Upper lobe of right lung (tissue), 1 donor: ENCODE results near the gene TTC6. TPM values are rescaled to one million over a fixed set of nuclear protein-coding genes. Genes with fewer than 3 reads are reported as not detected.

Experiments
- ATAC-seq: fragments of 200-7000 bp; cut with Tn5 transposase; one replicate; pipeline ENCODE4 v1.9.1; 2020; ENCODE audit warnings: mild to moderate bottlenecking, moderate library complexity
- DNase-seq: peaks from one replicate; pipeline ENCODE4 v3.0.0-alpha.2; 2020
- H3K27ac ChIP-seq: fragments of 200-600 bp; one replicate; pipeline ENCODE4 v1.8.0; 2022
- H3K27me3 ChIP-seq: fragments of 200-600 bp; one replicate; pipeline ENCODE4 v1.8.0; 2022; ENCODE audit warnings: mild to moderate bottlenecking
- H3K36me3 ChIP-seq: fragments of 200-600 bp; one replicate; pipeline ENCODE4 v1.8.0; 2022
- H3K4me1 ChIP-seq: fragments of 200-600 bp; one replicate; pipeline ENCODE4 v1.8.0; 2022
- H3K4me3 ChIP-seq: fragments of 200-600 bp; one replicate; pipeline ENCODE4 v1.8.0; 2022; ENCODE audit warnings: mild to moderate bottlenecking
- H3K9me3 ChIP-seq: fragments of 200-600 bp; one replicate; pipeline ENCODE4 v1.8.0; 2022
- CTCF ChIP-seq: fragments of 200-600 bp; IDR thresholded peaks from one replicate; pipeline ENCODE4 v1.8.0; 2022; ENCODE audit warnings: antibody characterized with exemption
- intact Hi-C: fragments of 100-400 bp; cut with DNase I; formaldehyde crosslinking; loops from one replicate; pipeline ENCODE4 v1.11.0; 2022
- total RNA-seq: library from RNA; stranded (reverse); fragmentation: NEBNext Ultra II Directional; extraction: Animal tissue kit (Norgen Biotek cat#: 25700); gene quantifications from one replicate; pipeline ENCODE4 v1.2.1, GENCODE V29; 2021
- donor health status: DM: no; HTN: yes; CAD: no; lungs with severe emphysema.

Gene TTC6
- total RNA-seq, 1 donor from 2014 or later, result 7.9 TPM

GRCh38 chr14:37566811-37567371 is 28.5 kb upstream of the TTC6 start:
- H3K27ac ChIP-seq, result peak overlapping the region; percentile 18

GRCh38 chr14:37569729-37570128 is 25.7 kb upstream of the TTC6 start:
- Histone ChIP-seq H3K9me3 (no peaks in the 10 kb centered on the region), H3K36me3 (no peaks in the 10 kb centered on the region), H3K27me3 (no peaks in the 10 kb centered on the region), H3K4me1 (peaks cover 6% of the 10 kb centered on the region), H3K4me3 (no peak overlapping the region), H3K27ac (no peak overlapping the region)
- ATAC-seq (no peak), DNase-seq (no peak)
- intact Hi-C loops, result no loop called here
- TF ChIP-seq CTCF, result no peak

More at GRCh38 chr14:37566811-37567371, 28.5 kb upstream of the TTC6 start:
- TF ChIP-seq CTCF, result no peak
- peaks cover 6% of the 10 kb centered on the region for H3K4me1 ChIP-seq
- no peaks in the 10 kb centered on the region for H3K36me3 ChIP-seq
- H3K27me3 ChIP-seq, result no peaks in the 10 kb centered on the region
- H3K9me3 ChIP-seq, result no peaks in the 10 kb centered on the region
- DNase-seq (no peak), ATAC-seq (peak; percentile 74)
- no peak overlapping the region for H3K4me3 ChIP-seq
- intact Hi-C loops, result no loop called here

GRCh38 chr14:37571391-37571790 is 24.0 kb upstream of the TTC6 start:
- Histone ChIP-seq H3K27ac (no peak overlapping the region), H3K9me3 (no peaks in the 10 kb centered on the region), H3K4me3 (no peak overlapping the region), H3K27me3 (peaks cover 5% of the 10 kb centered on the region), H3K4me1 (peaks cover under 1% of the 10 kb centered on the region), H3K36me3 (no peaks in the 10 kb centered on the region)
- intact Hi-C loops, result no loop called here
- TF ChIP-seq CTCF, result no peak
- DNase-seq, result no peak
- ATAC-seq, result no peak

- H3K4me3 ChIP-seq, result no peak overlapping the region
- intact Hi-C loops, result no loop called here
- H3K4me1 ChIP-seq, result no peaks in the 10 kb centered on the region
- H3K36me3 ChIP-seq, result no peaks in the 10 kb centered on the region
- DNase-seq (no peak), ATAC-seq (peak; percentile 56)
- no peak for TF ChIP-seq CTCF
- peaks cover 5% of the 10 kb centered on the region for H3K27me3 ChIP-seq
- H3K27ac ChIP-seq, result no peak overlapping the region
- H3K9me3 ChIP-seq, result no peaks in the 10 kb centered on the region
Observed at GRCh38 chr14:37573356-37573755, 22.1 kb upstream of the TTC6 start.

GRCh38 chr14:37579274-37579673 is 16.2 kb upstream of the TTC6 start:
- intact Hi-C loops, result no loop called here
- Histone ChIP-seq H3K36me3 (no peaks in the 10 kb centered on the region), H3K9me3 (no peaks in the 10 kb centered on the region), H3K4me1 (no peaks in the 10 kb centered on the region), H3K4me3 (no peak overlapping the region), H3K27me3 (peaks cover 14% of the 10 kb centered on the region), H3K27ac (no peak overlapping the region)
- ATAC-seq (no peak), DNase-seq (no peak)
- TF ChIP-seq CTCF, result no peak

- Histone ChIP-seq H3K9me3 (no peaks in the 10 kb centered on the region), H3K4me3 (no peak overlapping the region), H3K4me1 (no peaks in the 10 kb centered on the region), H3K27me3 (peaks cover 19% of the 10 kb centered on the region), H3K27ac (no peak overlapping the region), H3K36me3 (no peaks in the 10 kb centered on the region)
- TF ChIP-seq CTCF, result no peak
- DNase-seq (no peak), ATAC-seq (no peak)
- intact Hi-C loops, result no loop called here
Observed at GRCh38 chr14:37580146-37580545, 15.3 kb upstream of the TTC6 start.
